ENCODE data around the gene LRP11.

Gene LRP11

DNA sequence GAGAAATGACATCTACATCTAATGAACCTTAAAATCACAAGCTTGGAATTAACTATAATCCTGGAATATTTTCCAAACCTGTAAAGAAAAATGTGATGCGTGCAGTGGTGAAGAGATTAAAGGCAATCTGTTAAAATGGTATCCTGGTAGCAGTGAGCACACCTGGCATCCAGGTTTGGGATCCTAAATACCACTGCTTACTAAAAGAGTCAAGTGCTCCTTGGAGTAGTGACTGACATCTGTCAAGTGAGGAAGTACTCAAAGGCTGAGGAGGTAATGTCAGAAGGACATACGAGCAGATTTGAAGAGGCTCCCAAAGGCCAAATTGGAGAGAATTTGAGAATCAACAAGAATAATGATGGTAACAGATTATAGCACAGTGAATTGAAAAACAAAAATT is 81.8 kb downstream of the LRP11 start:
- no peak for DNase-seq (ENCODE audit: low read depth in 2 of 2)

GRCh38 chr6:149781715-149782114 is 82.4 kb downstream of the LRP11 start:
- DNase-seq (ENCODE audit: low read depth in 2 of 2) = no peak

GRCh38 chr6:149779644-149779963 is 84.6 kb downstream of the LRP11 start:
- no peak for DNase-seq (ENCODE audit: low read depth in 2 of 2)

DNA sequence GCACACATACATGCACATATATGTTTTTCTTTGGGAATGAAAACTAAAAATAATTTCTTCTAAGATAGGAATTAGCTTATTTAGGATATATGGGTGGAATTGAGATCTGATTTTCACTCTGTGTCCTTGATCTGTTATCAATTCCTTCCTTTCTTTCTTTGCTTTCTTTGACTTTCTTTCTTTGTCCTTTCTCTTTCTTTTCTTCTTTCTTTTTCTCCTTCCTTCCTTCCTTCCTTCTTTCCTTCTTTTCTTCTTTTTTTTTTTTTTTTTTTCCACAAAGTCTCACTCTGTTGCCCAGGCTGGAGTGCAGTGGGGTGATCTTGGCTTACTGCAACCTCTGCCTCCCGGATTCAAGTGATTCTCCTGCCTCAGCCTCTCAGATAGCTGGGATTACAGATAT is 86.5 kb downstream of the LRP11 start:
- no peak for DNase-seq (ENCODE audit: low read depth in 2 of 2)

DNA sequence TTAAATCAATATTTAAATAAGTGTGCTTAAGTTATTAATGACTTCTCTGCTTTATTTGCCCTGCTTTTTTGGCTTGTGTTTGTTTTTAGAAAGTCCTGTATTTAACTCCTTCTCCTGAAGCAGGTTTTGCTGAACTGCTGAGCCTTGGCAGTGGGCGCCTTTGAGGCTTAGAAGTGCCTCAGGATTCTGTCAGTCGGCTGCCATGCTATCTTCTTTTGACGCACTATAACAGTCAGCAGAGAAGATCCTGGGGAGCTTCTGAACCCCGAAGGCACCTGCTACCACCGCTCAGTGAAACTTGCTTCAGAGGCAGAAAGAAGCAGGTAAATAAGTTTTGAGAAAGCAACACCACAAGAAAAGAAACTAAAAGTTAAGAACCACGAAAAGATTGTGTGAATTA is 92.2 kb downstream of the LRP11 start:
- DNase-seq (ENCODE audit: low read depth in 2 of 2) = no peak

GRCh38 chr6:149771185-149771584 is 93.0 kb downstream of the LRP11 start:
- no peak for DNase-seq (ENCODE audit: low read depth in 2 of 2)

- DNase-seq (ENCODE audit: low read depth in 2 of 2) = no peak
Observed at GRCh38 chr6:149769676-149770075, 94.5 kb downstream of the LRP11 start.
